Dedifferentiated amniotic fluid mesenchymal stem cell (primary cell): Measurements from ENCODE around the gene APBB2.

Experiments used
- DNase-seq: peaks from one replicate; pipeline ENCODE4 v3.0.0-alpha.2; 2016; ENCODE audit errors: extremely low spot score

APBB2 gene

DNA sequence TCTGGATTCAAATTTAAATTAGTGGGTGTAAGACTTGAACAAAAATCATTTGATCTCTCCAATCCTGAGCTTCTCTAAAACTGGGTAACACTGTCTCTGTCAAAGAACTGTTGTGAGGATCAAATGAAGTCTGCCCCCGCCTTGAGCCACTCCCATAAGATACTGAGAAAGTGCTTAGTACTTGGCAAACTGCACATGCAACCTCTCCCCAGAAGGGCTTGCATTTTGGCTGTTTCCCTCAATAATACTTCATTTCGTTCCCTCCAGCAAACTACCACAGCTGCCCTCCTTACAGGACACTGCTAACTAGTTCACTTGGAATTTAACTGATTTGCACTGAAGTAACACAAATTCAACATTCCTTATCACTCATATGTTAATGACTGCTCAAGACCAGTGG is 79.8 kb downstream of the APBB2 start:
- DNase-seq: no peak

DNA sequence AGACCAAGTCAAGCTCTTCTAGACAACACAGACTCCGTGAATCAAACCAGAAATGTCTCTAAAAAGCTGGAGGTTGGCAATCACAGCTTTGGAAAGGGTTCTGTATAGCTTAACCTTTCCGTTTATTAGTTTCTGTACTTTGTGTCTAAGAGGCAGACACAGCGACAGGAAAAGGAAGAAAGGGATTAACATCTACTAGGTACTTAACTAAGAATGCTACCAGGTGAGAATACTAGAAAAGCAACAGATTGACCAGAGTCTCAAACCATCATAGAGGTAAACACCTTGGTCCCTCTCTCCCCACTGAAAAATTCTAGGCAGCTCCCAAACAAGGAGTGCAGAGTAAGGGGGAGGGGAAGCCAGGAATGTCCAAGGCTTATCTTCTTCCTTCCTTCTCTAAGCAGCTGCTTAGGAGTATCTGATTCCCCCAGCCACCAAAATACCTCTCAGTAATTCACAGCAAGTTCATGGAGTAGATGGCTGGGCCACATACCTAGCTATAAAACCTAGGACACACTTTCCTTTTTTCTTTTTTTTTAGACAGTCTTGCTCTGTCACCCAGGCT is 80.8 kb downstream of the APBB2 start:
- DNase-seq: no peak

DNA sequence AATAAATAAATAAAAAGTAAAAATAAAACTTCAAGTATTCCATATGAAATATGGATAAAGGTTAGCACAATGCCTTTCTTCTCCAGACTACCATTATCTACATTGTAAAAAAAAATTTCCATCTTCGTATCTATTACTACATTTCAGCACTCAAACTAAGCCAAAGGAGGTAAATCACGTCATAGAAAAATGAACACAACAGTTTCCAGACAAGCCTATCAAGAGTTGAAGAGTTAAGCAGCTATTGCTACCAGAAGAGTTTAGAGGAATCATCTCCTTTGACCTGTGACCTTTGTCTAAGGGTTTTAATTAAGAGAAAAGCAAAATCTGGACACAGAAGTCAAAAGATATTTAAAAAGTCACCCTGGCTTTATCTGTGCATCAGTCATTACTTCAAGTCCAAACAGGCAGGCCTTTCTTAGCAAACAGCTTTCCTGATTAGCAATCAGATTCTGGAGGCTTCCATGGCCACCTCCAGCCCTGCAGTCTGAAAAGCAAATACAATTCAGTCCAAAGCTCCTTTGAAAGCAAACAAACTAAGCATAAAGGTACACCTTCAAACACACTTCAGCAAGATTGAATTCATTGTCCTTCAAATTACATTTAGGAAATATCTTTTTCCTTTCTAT is 82.2 kb downstream of the APBB2 start:
- no peak for DNase-seq

DNA sequence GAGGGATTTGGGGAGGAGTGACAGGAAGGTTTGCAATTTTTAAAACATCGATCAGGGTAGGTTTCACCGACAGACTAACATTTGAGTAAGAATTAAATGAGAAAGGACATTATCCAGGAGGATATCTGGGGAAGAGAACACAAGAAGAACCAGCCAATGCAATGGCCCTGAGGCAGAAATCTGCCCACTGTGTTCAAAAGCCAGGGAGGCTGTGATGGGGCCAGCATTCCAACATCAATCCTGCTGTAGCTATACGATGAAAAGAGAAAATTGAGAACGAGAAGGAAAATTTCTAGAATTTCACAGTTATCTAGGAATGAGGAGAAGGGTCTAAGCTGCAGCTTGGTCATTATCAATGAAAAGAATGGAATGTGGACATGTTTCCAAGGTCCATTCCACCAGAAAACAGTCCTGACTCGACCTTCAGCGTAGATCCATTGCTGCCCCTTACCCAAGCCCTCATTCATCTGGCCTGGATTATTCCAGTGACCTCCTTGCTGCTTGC is 84.4 kb downstream of the APBB2 start:
- DNase-seq: no peak

DNA sequence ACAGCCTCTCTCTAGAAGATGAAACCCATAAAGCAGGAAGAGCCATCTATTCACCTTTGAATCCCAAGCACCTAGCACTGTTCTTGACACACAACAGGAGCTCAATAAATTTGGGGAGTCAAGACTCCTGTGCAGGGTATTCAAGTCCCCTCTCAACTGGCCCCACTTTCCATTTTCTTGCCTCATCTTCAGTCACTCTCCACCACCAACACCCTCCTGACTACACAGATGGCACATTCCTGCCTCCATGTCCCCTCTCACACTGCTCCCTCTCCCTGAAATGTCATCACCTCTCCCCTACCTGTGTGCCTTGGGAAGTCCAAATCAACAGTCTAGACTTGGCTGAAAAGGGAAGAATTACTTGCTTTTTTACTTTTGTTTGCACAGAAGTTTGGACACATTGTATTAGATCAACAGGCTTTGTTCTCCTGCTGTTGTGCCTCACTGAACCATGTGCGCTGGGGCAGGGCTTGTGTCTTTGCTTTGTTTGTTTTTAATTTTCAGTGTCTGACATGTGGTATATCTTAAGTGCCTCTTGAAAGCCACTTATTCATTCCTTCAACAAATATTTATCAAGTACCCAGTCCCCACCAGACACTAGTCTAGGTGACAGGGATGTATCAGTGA is 85.1 kb downstream of the APBB2 start:
- DNase-seq: no peak

DNA sequence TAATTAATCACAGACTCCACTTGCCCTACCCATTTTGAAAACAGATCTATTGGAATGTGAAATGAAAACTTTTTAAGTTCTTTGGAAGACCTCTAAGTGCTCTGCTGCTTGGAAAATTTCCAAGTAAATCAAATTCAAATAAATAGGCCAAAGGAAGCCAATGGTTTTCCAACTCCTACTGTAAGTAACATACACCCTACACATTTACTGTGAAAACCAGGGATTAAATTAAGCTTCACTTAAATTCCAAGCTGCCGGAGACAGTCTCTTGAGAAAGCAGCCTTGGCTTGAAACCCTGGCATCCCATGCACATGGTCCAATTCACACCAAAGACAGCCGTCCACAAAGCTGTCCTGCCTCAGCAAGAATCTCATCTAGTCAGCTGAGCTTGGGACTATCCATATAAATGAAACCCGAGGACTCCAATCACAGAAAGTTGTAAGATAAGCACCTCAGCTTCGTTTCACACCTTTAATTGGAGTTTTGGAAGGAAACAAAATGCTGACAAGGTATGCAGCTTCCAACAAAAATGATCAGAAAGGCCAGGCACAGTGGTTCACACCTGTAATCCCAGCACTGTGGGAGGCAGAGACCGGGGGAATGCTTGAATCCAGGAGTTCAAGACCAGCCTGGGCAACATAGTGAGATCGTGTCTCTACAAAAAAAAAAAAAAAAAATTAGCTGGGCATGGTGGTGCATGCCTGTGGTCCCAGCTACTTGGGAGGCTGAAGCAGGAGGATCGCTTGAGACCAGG is 88.6 kb downstream of the APBB2 start:
- no peak for DNase-seq

DNA sequence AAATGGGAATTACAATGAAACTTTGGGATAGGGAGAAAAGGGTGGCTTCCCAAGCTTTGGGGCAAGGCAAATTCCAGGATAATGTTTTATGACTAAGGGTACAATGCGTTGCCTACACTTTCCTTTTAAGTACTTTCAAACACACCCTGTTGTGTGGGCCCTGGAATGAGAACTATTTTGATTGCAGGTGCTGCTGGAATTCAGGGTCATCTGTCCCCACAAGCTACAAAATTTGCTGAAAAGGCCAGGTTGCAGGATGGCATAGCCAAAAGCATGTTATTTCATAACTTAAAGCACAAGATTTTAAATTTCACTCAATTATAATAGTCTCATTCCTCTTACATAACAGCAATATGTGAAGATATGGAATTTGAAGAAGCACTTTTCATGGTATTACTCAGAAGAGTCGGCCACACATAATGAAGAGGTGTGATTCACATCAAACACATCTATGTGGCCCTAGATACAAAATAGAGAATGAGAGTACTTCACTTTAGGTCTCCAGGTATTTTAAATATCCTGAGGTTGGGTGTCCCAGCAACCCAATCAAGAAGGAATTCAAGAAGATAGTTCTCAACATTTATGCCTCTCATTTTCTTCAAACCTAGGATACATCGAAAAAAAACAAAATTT is 89.3 kb downstream of the APBB2 start:
- no peak for DNase-seq

DNA sequence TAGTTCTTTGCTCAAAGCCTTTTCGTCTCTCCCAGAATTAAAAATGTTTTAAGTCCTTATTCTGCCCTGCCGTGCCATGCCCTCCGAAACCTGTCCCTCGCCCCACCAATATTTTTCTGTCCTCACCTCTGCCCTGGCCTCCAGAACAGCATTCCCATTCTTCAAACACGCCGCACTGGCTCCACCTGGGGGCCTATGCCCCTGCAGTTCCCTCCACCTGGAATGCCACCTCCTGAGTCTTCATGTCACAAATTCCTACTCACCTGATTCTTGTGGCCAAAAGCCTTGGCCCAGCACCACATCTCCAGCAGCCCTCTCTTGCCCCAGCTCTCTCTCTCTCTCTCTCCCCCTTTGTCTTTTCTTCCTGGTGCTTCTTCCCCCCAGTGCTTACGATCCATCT is 91.6 kb downstream of the APBB2 start:
- DNase-seq: no peak

DNA sequence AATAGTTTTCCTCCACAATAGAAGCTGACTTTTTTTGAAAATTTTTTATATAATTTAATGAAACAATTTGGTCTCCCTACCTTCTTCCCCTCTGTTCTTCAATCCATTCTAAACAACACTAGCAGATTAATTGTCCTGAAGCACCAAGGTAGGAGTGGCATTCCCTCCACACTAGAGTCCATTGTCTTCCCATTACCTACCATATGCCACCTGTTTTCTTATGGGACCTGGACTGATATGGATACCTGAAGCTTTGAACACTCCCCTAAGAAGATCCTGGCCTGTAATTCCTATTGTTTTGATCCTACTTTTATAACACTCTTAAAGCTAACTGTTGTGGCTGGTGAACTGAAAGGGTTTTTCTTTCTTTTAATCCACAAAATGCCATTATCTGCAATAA is 92.0 kb downstream of the APBB2 start:
- no peak for DNase-seq

DNA sequence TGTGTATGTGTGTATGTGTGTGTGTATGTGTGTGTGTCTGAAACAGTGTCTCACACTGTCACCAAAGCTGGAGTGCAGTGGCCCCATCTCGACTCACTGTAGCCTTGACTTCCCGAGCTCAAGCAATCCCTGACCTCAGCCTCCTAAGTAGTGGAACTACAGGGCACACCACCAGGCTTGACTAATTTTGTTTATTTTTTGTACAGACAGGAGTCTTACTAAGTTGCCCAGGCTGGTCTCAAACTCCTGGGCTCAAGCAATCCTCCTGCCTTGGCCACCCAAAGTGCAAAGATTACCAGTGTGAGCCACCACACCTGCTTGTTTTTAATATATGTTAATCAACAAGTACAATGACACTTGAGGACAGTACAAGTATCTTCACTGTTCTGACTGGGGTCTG is 92.4 kb downstream of the APBB2 start:
- DNase-seq: no peak

DNA sequence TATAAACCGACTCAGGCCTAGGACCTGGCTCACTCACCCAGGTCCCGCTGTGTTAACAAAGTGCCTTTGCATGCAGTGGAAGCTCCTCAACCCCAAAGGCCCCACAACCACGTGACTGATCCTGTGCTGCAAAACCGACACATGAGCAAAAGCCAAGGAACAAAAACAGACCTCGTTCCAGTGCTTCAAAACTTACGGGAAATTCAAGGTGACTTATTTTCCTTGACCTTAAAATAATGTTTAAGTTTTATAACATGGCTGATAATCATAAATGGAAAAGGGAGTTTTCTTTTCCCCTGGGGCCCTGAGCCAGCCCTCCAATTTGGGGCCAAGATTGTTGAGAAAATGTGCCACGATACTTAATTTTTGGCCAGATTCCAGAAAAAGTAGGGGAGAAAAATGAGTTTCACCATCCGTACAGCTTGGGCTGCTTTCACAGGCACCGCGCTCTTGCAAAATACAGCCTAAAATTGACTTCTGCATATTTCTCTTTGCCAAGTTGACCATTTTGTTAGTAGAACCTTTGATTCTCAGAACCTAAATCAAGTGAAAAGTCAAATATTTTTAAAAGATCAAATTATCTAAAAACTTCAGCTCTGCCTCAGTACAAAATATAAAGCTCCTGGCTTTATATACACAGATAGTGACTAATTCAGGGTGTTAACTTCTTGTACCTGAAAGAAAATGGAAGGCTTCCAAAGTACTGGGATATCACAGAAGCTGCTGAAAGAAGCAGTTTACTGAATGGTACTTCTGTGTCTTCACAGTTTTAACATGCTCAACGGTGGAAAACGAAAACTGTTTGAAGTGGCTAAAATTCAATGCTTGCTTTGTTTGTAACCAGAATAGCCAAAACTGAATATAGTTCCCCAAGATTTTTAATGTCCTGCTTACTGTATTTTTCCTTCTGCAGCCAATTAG is 93.8 kb downstream of the APBB2 start:
- no peak for DNase-seq

DNA sequence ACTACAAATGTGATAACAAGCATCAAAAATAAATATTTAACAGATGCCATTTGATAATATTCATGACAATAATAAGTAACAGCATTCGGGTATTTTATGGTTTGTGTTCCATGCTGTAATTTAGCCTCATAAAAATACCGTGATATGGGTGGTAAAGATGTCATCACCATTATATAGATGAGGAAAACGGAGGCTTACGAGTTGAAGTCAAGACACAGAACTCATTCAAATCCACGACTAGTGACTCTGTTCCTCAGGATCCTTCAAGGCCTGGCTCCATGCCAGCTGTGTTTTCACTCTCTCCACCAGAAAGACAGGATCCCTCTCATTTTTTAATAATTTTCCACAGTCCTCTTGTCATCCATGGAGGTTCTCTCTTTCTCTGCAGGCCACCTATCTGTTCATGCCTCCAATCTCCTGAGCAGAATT is 94.5 kb downstream of the APBB2 start:
- no peak for DNase-seq

DNA sequence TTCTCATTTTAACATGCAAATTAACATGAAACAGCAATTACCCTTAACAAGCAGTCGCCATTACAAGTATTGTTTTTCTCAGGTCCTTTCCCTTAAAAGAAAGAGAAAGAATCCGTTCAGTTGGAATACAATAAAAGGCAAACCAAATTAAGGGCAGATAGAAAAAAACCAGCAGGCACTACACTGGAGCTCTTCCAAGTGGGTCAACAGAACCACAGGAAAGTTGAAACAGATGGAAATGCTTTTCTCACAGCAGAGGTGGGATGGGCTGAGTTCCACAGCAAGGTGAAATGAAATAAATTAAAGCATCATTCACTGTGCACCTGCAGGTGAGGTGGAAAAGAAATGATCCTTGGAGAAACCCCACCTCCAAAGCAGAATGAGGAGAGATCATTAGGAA is 102.6 kb downstream of the APBB2 start:
- DNase-seq: no peak

DNA sequence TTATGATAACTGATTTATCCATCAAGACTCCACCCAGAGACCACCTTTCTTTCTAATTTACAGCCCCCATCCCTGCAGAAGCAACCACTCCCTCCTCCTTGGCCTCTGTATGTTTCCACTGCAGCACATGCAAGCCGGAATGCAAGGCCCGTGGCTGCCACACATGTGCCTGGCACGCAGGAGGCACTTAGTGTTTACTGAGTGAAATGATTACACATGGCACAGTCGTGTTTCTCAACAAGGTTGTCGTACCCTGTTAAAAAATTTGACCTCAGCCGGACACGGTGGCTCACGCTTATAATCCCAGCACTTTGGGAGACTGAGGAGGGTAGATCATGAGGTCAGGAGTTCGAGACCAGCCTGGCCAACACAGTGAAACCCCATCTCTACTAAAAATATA is 104.3 kb downstream of the APBB2 start:
- no peak for DNase-seq

DNA sequence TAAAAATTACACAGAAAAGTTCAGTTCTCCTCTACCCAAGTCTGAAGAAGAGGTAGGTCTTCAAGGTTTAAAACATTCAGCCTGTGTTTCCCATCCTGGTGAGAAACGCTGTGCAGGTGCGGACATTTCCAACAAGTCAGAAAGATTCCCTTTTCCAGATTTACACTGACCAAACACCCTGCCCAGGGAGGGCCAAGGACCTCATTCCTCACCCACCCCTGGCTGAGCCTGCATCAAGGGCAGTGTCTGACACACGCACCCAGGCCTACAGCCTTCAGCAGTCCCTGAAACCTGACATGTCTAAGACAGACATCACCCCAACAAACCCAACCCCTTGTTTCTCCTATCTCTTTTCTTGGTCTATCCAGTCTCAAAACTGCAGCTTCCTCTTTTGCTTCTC is 105.9 kb downstream of the APBB2 start:
- no peak for DNase-seq

DNA sequence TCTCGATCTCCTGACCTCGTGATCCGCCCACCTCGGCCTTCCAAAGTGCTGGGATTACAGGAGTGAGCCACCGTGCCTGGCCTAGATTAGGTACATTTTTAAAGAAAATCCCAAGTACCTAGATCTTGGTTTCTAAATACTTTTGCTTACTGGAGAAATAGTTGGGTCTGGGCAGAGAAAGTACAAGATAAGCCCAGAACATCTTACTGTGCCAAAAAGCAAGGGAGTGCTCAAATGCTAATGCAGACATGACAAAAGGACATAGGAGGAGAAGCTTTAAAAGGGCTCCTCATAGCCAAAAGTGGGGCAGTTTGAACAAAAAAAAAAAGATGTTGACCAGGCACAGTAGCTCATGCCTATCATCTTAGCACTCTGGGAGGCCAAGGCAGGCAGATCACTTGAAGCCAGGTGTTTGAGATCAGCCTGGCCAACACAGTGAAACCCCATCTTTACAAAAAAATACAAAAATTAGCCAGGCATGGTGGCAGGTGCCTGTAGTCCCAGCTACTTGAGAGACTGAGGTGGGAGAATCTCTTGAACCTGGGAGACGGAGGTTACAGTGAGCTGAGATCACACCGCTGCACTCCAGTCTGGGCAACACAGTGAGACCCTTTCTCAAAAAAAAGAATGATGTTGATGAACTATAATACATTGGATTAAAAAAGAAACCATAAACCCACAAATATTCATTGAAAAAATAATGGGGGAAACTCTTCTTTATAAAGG is 107.5 kb downstream of the APBB2 start:
- DNase-seq: no peak

DNA sequence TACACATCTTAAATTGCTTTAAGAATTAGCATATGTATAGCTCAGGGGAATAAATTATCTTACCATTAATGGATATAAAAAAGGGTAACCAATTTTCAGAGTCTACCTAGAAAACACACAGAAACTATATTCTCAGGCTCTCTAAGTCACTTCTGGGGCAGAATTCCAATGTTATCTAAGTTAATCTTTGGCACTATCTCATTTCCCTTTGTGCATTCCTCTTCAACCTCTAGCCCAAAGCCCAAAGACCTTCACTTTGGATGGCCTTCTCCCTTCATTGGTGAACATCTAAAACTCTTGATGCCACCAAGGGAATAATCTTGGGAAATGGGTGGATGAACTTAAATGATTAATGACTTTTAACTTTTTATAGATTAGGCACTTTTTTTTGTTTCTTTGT is 108.3 kb downstream of the APBB2 start:
- DNase-seq: no peak

DNA sequence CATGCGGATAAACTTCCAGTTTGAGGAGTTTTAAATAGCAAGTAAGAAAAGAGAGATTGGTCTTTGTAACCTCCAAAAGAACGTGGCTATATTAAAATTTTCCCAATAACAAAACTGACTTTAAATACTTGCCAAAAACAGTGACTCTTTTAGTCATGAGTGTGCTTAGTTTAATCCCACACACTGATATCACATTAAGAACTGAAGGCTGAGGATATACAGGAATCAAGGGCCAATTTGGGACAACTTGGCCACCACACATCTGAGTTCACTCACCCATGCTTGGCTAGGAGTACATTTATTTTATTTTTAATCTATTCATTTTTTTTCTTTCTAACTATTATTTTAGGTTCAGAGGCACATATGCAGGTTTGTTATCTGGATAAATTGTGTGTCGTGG is 110.2 kb downstream of the APBB2 start:
- no peak for DNase-seq

DNA sequence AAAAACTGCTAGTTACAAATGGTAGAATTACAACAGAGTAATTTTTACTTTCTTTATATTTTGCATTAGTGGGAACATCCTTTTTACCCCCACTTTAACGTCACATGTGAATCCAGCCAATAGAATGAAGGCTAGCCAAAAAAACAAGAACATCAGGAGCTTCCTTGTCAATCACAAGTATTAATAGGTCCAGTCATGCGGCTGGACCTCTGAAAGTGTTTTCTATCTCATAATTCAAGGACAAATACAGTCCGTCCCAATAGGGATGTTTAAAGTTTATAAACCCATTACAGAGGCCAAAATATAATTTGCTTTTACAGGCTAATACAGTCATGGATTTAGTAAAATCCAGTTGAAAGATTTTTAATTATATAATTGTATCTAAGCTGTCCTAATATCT is 110.7 kb downstream of the APBB2 start:
- DNase-seq: no peak

DNA sequence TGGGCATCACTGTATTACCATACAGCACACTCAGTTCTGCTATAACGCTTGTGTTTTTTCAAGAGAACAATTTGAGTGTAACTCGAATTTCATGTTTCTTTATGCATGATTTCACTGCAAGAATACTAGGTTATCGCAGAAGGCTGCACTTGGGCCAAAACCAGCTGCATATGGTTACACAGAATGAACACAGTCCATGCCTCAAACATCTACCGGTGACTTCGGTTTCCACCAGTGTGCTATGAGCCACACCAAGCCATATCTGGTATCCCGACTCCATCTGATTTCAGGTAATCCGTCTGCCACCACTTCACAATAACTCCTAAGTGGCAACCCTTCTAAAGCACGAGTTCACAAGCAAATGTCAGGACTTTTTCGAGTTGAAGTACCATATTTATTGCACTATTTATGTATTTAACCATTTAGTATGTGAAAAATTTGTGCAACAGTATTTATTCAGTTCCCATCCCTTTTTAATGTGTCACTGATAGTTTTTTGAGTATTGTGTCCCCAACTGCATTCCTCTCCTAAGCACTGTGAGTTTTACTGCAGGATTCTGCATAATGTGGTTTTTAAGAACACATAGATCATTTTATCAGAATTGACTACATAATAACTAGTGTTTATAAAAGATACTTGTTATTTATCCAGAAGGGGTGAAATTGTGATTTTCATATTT is 111.8 kb downstream of the APBB2 start:
- no peak for DNase-seq
